HG02642 (cell line): ENCODE measurements around the gene ADGRG1.

ENCODE experiments used
- ATAC-seq: cut with Tn5 transposase; IDR thresholded peaks from one replicate; pipeline ENCODE4 v1.9.1; 2021; ENCODE audit warnings: mild to moderate bottlenecking; ENCODE audit not compliant: unreplicated experiment, poor library complexity

Gene ADGRG1

GRCh38 chr16:57604177-57604576 is 24.3 kb upstream of the ADGRG1 start:
- no peak for ATAC-seq

GRCh38 chr16:57606147-57606846 is 22.1 kb upstream of the ADGRG1 start:
- ATAC-seq: no peak

GRCh38 chr16:57606847-57607501 is 21.5 kb upstream of the ADGRG1 start:
- no peak for ATAC-seq

GRCh38 chr16:57607676-57608461 is 20.6 kb upstream of the ADGRG1 start:
- no peak for ATAC-seq

GRCh38 chr16:57608462-57609113 is 19.8 kb upstream of the ADGRG1 start:
- ATAC-seq: no peak

- ATAC-seq: peak; percentile 97
Measured at GRCh38 chr16:57609541-57610401, 18.7 kb upstream of the ADGRG1 start.

- no peak for ATAC-seq
Measured at GRCh38 chr16:57610611-57611010, 17.8 kb upstream of the ADGRG1 start.

GRCh38 chr16:57611181-57611580 is 17.2 kb upstream of the ADGRG1 start:
- ATAC-seq: no peak

- ATAC-seq: no peak
Measured at GRCh38 chr16:57611706-57612105, 16.7 kb upstream of the ADGRG1 start.

GRCh38 chr16:57612494-57612893 is 15.9 kb upstream of the ADGRG1 start:
- no peak for ATAC-seq

- ATAC-seq: no peak
Measured at GRCh38 chr16:57613514-57613913, 14.9 kb upstream of the ADGRG1 start.

GRCh38 chr16:57614536-57614935 is 13.9 kb upstream of the ADGRG1 start:
- no peak for ATAC-seq

- no peak for ATAC-seq
Measured at GRCh38 chr16:57614944-57615343, 13.5 kb upstream of the ADGRG1 start.

GRCh38 chr16:57615813-57616212 is 12.6 kb upstream of the ADGRG1 start:
- ATAC-seq: no peak

GRCh38 chr16:57616241-57616640 is 12.2 kb upstream of the ADGRG1 start:
- ATAC-seq: no peak

GRCh38 chr16:57616876-57617275 is 11.6 kb upstream of the ADGRG1 start:
- no peak for ATAC-seq

- no peak for ATAC-seq
Measured at GRCh38 chr16:57617604-57618111, 10.8 kb upstream of the ADGRG1 start.

GRCh38 chr16:57618296-57619132 is 9.9 kb upstream of the ADGRG1 start:
- no peak for ATAC-seq

- no peak for ATAC-seq
Measured at GRCh38 chr16:57619133-57619605, 9.3 kb upstream of the ADGRG1 start.
